Lower leg skin (tissue), 3 donors: ENCODE measurements around the gene MSI1.

Experiments used
- CTCF ChIP-seq, 3 donors: fragments of 450-650 bp; IDR thresholded peaks; one replicate each; pipeline ENCODE4 v1.5.1; 2016; ENCODE audit warnings: antibody characterized with exemption in 3 of 3, mild to moderate bottlenecking in 3 of 3, moderate library complexity in 2 of 3
- POLR2A ChIP-seq, 2 donors: fragments of 450-650 bp; IDR thresholded peaks; one replicate each; pipeline ENCODE4 v1.6.1; 2016 to 2017; ENCODE audit warnings: antibody characterized with exemption in 2 of 2, mild to moderate bottlenecking in 1 of 2, moderate library complexity in 1 of 2

- TF ChIP-seq CTCF (IDR thresholded peaks at IDR 0.05), result no peak
- no peak for TF ChIP-seq POLR2A (IDR thresholded peaks at IDR 0.05)
Measured at GRCh38 chr12:120376934-120377572, 8.1 kb upstream of the MSI1 start.
